Fibroblast of lung (primary cell): ENCODE data around the gene CARD19. TPM values are rescaled to one million over a fixed set of nuclear protein-coding genes. Genes with fewer than 3 reads are reported as not detected.

Experiments
- DNase-seq, 2 donors: peaks; one replicate each; pipeline versions ENCODE4 v3.0.0 to v3.0.0-alpha.2; 2010; ENCODE audit warnings: low read depth in 2 of 2
- H2AFZ ChIP-seq: 2 replicates; pipeline ENCODE4 v1.5.1; 2012; ENCODE audit warnings: low read length, control low read depth, inconsistent platforms
- H3K27ac ChIP-seq: 2 replicates; pipeline ENCODE4 v1.5.1; 2011; ENCODE audit warnings: low read length, control low read depth; ENCODE audit not compliant: insufficient read depth
- H3K27me3 ChIP-seq: 2 replicates; pipeline ENCODE4 v1.5.1; 2011; ENCODE audit warnings: mild to moderate bottlenecking, low read length; ENCODE audit not compliant: control insufficient read depth, insufficient read depth
- H3K36me3 ChIP-seq: 2 replicates; pipeline ENCODE4 v1.5.1; 2011; ENCODE audit warnings: low read length; ENCODE audit not compliant: control insufficient read depth, insufficient read depth
- H3K4me1 ChIP-seq: 2 replicates; pipeline ENCODE4 v1.5.1; 2011; ENCODE audit warnings: low read length; ENCODE audit not compliant: control insufficient read depth, insufficient read depth; ENCODE audit errors: extremely low read depth
- H3K4me2 ChIP-seq: 2 replicates; pipeline ENCODE4 v1.5.1; 2011; ENCODE audit warnings: low read length, control low read depth; ENCODE audit not compliant: insufficient read depth; ENCODE audit errors: extremely low read depth
- H3K4me3 ChIP-seq, 4 experiments: fragments of 200-600 bp in 1 of 4; sonication (generic) in 1 of 4; replicated peaks in 1 of 4; 2 replicates each; pipeline ENCODE4 v1.5.1; 2011 to 2016; ENCODE audit warnings: low read length in 4 of 4, low read depth in 3 of 4, mild to moderate bottlenecking in 3 of 4, control low read depth in 2 of 4, inconsistent platforms in 1 of 4, mixed read lengths in 1 of 4; ENCODE audit not compliant: insufficient read depth in 1 of 4; ENCODE audit errors: control extremely low read depth in 1 of 4
- H3K79me2 ChIP-seq: 2 replicates; pipeline ENCODE4 v1.5.1; 2012; ENCODE audit warnings: mild to moderate bottlenecking, low read length, inconsistent platforms; ENCODE audit not compliant: control insufficient read depth, insufficient read depth
- H3K9ac ChIP-seq: 2 replicates; pipeline ENCODE4 v1.5.1; 2011; ENCODE audit warnings: mild to moderate bottlenecking, low read length, control low read depth; ENCODE audit not compliant: insufficient read depth
- H3K9me3 ChIP-seq: 2 replicates; pipeline ENCODE4 v1.5.1; 2012; ENCODE audit warnings: low read depth, low read length; ENCODE audit not compliant: control insufficient read depth, insufficient read depth
- H4K20me1 ChIP-seq: 2 replicates; pipeline ENCODE4 v1.5.1; 2011; ENCODE audit warnings: low read length; ENCODE audit not compliant: control insufficient read depth, insufficient read depth; ENCODE audit errors: extremely low read depth
- EZH2 ChIP-seq: IDR thresholded peaks from 2 replicates; pipeline ENCODE4 v1.5.1; 2012; ENCODE audit warnings: low read length, control low read depth, mild to moderate bottlenecking; ENCODE audit errors: missing control alignments
- polyA plus RNA-seq, 2 donors: library from polyadenylated mRNA; depleted of rRNA in 1 of 2; stranded (reverse) in 1 of 2; unstranded in 1 of 2; fragments of >200 nt; gene quantifications; 2 replicates each; pipeline ENCODE4 v1.2.1, GENCODE V29; 2011 to 2012; ENCODE audit warnings: missing spikeins in 1 of 2
- total RNA-seq: library from RNA; depleted of rRNA; stranded (reverse); fragments of >200 nt; gene quantifications from 2 replicates; pipeline ENCODE4 v1.2.1, GENCODE V29; 2014
- TF ChIP-seq, protein P1 (sequence below), 2 donors: IDR thresholded peaks in 1 of 2; conservative IDR thresholded peaks in 1 of 2; 1 replicate in 1 of 2; 2 replicates in 1 of 2; pipeline ENCODE4 v1.5.1; 2011 to 2012; ENCODE audit warnings: low read length in 2 of 2, control low read depth in 1 of 2, inconsistent platforms in 1 of 2, low read depth in 1 of 2, mild to moderate bottlenecking in 1 of 2

The CARD19 gene
- total and polyA plus RNA-seq, 2 donors (not counting 1 experiment from before 2014, with no cell fraction given), result 30.2 to 91.0 TPM

DNA sequence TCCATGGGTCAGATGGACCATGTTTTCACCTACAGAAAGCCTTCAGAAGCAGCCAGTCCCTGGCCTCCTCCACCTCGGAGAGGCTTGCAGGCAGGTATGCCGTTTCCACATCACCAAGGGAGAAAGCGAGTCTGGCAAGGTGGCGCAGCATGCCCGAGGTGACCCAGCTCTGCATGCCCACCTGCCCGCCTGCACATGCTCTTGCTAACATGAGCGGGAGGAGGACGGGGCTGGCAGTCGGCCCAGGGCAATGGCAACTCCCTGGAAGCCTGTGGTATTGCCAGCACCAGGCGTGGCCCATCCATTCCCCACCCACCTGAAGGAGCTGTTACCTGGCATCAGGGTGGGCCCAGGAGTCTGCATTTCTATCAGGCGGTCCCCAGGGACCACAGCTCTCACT, 41.3 kb downstream of the CARD19 start:
- peaks cover 15% of the 10 kb centered on the region for H3K4me1 ChIP-seq
- no peak overlapping the region for H3K4me3 ChIP-seq
- no peaks in the 10 kb centered on the region for H3K36me3 ChIP-seq
- H3K27ac ChIP-seq, result no peak overlapping the region
- H2AFZ ChIP-seq, result no peak overlapping the region
- no peak for TF ChIP-seq EZH2
- TF ChIP-seq, protein P1, sequence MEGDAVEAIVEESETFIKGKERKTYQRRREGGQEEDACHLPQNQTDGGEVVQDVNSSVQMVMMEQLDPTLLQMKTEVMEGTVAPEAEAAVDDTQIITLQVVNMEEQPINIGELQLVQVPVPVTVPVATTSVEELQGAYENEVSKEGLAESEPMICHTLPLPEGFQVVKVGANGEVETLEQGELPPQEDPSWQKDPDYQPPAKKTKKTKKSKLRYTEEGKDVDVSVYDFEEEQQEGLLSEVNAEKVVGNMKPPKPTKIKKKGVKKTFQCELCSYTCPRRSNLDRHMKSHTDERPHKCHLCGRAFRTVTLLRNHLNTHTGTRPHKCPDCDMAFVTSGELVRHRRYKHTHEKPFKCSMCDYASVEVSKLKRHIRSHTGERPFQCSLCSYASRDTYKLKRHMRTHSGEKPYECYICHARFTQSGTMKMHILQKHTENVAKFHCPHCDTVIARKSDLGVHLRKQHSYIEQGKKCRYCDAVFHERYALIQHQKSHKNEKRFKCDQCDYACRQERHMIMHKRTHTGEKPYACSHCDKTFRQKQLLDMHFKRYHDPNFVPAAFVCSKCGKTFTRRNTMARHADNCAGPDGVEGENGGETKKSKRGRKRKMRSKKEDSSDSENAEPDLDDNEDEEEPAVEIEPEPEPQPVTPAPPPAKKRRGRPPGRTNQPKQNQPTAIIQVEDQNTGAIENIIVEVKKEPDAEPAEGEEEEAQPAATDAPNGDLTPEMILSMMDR (conservative IDR thresholded peaks at IDR 0.05 in 1 of 2, IDR thresholded peaks at IDR 0.05 in 1 of 2; ENCODE audit: low read depth in 1 of 2, low read length in 2 of 2), result no peak
- no peak for DNase-seq
- H3K27me3 ChIP-seq, result no peaks in the 10 kb centered on the region
- no peaks in the 10 kb centered on the region for H4K20me1 ChIP-seq
- no peaks in the 10 kb centered on the region for H3K9me3 ChIP-seq
- no peaks in the 10 kb centered on the region for H3K79me2 ChIP-seq
- no peak overlapping the region for H3K9ac ChIP-seq
- H3K4me2 ChIP-seq, result no peak overlapping the region

DNA sequence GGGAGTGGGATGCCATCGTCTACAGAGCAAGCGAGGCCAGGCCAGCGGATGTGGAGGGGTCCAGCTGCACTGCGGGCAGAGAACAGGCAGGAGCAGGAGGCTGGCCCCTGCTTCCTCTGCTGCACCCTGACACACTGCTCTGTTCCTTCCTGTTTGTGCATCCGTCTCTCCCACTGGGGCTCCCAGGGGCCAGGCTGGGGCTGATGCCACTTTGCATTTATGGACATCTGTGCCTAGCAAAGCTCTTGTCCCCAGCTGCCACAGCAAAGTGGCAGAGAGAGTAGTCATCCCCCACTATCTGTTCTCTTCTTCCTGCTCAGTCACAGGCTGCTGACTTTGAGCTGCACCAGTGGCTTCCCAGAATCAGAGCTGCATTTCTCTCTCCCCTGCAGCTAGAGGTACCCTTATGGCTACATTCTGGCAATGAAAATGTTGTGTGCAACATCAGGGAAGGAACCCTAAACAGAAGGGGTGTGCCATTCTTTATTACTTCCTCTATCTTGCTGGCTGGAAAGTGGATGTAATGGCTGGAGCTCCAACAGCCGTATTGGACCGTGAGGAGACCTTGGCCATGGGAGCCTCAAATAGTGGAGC, 42.3 kb downstream of the CARD19 start:
- peaks cover 7% of the 10 kb centered on the region for H3K4me1 ChIP-seq
- H3K9ac ChIP-seq, result no peak overlapping the region
- H3K36me3 ChIP-seq, result no peaks in the 10 kb centered on the region
- H3K9me3 ChIP-seq, result no peaks in the 10 kb centered on the region
- no peak for TF ChIP-seq EZH2
- TF ChIP-seq, protein P1 (conservative IDR thresholded peaks at IDR 0.05 in 1 of 2, IDR thresholded peaks at IDR 0.05 in 1 of 2; ENCODE audit: low read depth in 1 of 2, low read length in 2 of 2), result no peak
- no peaks in the 10 kb centered on the region for H4K20me1 ChIP-seq
- H3K4me3 ChIP-seq, result no peak overlapping the region
- DNase-seq, result no peak
- H3K27ac ChIP-seq, result no peak overlapping the region
- H3K79me2 ChIP-seq, result no peaks in the 10 kb centered on the region
- no peak overlapping the region for H3K4me2 ChIP-seq
- no peaks in the 10 kb centered on the region for H3K27me3 ChIP-seq
- no peak overlapping the region for H2AFZ ChIP-seq

DNA sequence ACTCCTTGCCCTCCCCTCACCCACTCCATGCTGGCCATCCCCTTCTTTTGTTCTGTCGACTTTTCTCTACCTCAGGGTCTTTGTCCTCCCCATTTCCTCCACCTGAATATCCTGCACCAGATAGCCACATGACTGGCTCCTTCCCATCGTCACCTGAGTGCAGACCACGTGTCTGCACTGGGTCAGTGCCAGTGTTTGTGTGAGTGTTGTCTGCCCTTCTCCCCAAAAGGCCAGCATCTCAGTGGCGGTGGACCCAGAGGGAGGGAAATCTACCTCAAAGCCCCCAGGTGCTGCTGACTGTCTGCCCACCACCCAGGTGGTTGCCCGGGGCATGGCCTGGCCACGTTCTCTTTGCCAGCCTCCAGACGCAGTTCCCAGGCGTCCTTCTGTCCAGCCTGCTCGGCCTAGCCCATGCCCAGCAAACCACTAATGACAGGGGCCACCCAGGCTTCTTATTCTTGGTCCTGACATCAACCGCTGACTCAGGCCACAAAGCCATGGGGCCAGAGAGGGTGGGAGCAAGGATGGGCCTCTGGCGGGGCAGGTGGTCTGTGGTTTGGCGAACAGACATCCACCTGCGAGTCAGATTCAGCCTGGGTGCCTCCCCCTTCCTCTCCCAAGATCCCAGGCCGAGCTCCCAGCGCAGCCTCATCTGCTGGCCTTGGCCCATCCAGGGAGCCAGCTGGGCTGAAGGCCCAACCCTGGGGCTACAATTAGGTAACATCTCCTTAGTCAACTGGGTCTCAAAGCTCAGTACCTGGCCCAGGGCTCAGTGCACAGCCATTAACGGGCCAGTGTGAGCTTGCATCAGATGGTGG, 43.6 kb downstream of the CARD19 start:
- no peak overlapping the region for H3K9ac ChIP-seq
- no peak overlapping the region for H3K4me2 ChIP-seq
- H3K79me2 ChIP-seq, result no peaks in the 10 kb centered on the region
- no peak for DNase-seq
- no peak overlapping the region for H2AFZ ChIP-seq
- H3K36me3 ChIP-seq, result no peaks in the 10 kb centered on the region
- TF ChIP-seq, protein P1 (conservative IDR thresholded peaks at IDR 0.05 in 1 of 2, IDR thresholded peaks at IDR 0.05 in 1 of 2; ENCODE audit: low read depth in 1 of 2, low read length in 2 of 2), result no peak
- TF ChIP-seq EZH2, result no peak
- no peak overlapping the region for H3K4me3 ChIP-seq
- H3K9me3 ChIP-seq, result no peaks in the 10 kb centered on the region
- H3K27ac ChIP-seq, result no peak overlapping the region
- H3K4me1 ChIP-seq, result peaks cover 4% of the 10 kb centered on the region
- H4K20me1 ChIP-seq, result no peaks in the 10 kb centered on the region
- no peaks in the 10 kb centered on the region for H3K27me3 ChIP-seq
